A673 (cell line): ENCODE measurements around the gene LCN10. TPM values are rescaled to one million over a fixed set of nuclear protein-coding genes. Genes with fewer than 3 reads are reported as not detected.

Experiments used
- BruUV-seq: library from RNA; stranded (reverse); fragments of 400-500 nt; replicated peaks from 2 replicates; lab custom pipeline; 2021; lab: Mats Ljungman, UMichigan
- CTCF ChIA-PET: fragments of 300-600 bp; sonication (Branson Sonifier 250); formaldehyde crosslinking; loops from one replicate; lab custom pipeline; 2022; ENCODE audit warnings: antibody characterized with exemption; lab: Charles Lee
- POLR2A ChIA-PET: fragments of 300-600 bp; sonication (Branson Sonifier 250); formaldehyde crosslinking; loops from one replicate; lab custom pipeline; 2022; ENCODE audit warnings: antibody characterized with exemption; ENCODE audit not compliant: low non-redundant PET; lab: Charles Lee
- DNase-seq: peaks from one replicate; pipeline ENCODE4 v3.0.0-alpha.2; 2015; ENCODE audit warnings: low spot score
- H3K27ac ChIP-seq: fragments of 200-600 bp; sonication (generic); 2 replicates; pipeline ENCODE4 v1.5.1; 2016; ENCODE audit warnings: mixed run types, low read depth, mild to moderate bottlenecking, mixed read lengths, antibody characterized with exemption, low read length; ENCODE audit not compliant: poor library complexity, severe bottlenecking
- H3K27me3 ChIP-seq: fragments of 200-600 bp; sonication (generic); replicated peaks from 2 replicates; pipeline ENCODE4 v1.6.1; 2017; ENCODE audit warnings: mixed run types, low read depth, mild to moderate bottlenecking, mixed read lengths, antibody characterized with exemption, low read length; ENCODE audit not compliant: insufficient read depth, poor library complexity
- H3K36me3 ChIP-seq: fragments of 200-600 bp; sonication (generic); 2 replicates; pipeline ENCODE4 v1.6.1; 2016; ENCODE audit warnings: mixed run types, mild to moderate bottlenecking, mixed read lengths, antibody characterized with exemption, low read length; ENCODE audit not compliant: insufficient read depth, poor library complexity, severe bottlenecking
- H3K4me1 ChIP-seq: fragments of 200-600 bp; sonication (generic); 2 replicates; pipeline ENCODE4 v1.6.1; 2017; ENCODE audit warnings: mixed run types, mild to moderate bottlenecking, mixed read lengths, antibody characterized with exemption, low read length; ENCODE audit not compliant: insufficient read depth, poor library complexity, severe bottlenecking
- H3K4me3 ChIP-seq: fragments of 200-600 bp; sonication (generic); 2 replicates; pipeline ENCODE4 v1.5.1; 2016; ENCODE audit warnings: low read depth, mixed run types, mild to moderate bottlenecking, mixed read lengths, low read length; ENCODE audit not compliant: poor library complexity, severe bottlenecking
- H3K9me3 ChIP-seq: fragments of 200-600 bp; sonication (generic); 2 replicates; pipeline ENCODE4 v1.6.1; 2016; ENCODE audit warnings: mixed run types, low read depth, mild to moderate bottlenecking, mixed read lengths, antibody characterized with exemption, low read length; ENCODE audit not compliant: poor library complexity, severe bottlenecking
- EZH2 ChIP-seq: fragments of 200-600 bp; sonication (generic); IDR thresholded peaks from 2 replicates; pipeline ENCODE4 v1.6.1; 2017; ENCODE audit warnings: borderline replicate concordance, low read depth, mild to moderate bottlenecking, mixed read lengths, antibody characterized with exemption, low read length; ENCODE audit not compliant: poor library complexity, severe bottlenecking
- intact Hi-C: fragments of 100-400 bp; cut with micrococcal nuclease; formaldehyde crosslinking; loops from one replicate; pipeline ENCODE4 v1.10.0; 2022; ENCODE audit not compliant: unreplicated experiment
- total RNA-seq: library from RNA; stranded (reverse); gene quantifications from 2 replicates; pipeline ENCODE4 v1.2.3, GENCODE V29; 2021
- TF ChIP-seq, protein P1 (sequence below): fragments of 300-800, 200-600 bp; sonication (generic); conservative IDR thresholded peaks from 2 replicates; pipeline ENCODE4 v1.5.1; 2017; ENCODE audit warnings: low read depth, mild to moderate bottlenecking, antibody characterized with exemption, low read length, moderate library complexity, mixed read lengths

Gene LCN10
- total RNA-seq, 1 experiment from 2014 or later = 0.15 TPM

DNA sequence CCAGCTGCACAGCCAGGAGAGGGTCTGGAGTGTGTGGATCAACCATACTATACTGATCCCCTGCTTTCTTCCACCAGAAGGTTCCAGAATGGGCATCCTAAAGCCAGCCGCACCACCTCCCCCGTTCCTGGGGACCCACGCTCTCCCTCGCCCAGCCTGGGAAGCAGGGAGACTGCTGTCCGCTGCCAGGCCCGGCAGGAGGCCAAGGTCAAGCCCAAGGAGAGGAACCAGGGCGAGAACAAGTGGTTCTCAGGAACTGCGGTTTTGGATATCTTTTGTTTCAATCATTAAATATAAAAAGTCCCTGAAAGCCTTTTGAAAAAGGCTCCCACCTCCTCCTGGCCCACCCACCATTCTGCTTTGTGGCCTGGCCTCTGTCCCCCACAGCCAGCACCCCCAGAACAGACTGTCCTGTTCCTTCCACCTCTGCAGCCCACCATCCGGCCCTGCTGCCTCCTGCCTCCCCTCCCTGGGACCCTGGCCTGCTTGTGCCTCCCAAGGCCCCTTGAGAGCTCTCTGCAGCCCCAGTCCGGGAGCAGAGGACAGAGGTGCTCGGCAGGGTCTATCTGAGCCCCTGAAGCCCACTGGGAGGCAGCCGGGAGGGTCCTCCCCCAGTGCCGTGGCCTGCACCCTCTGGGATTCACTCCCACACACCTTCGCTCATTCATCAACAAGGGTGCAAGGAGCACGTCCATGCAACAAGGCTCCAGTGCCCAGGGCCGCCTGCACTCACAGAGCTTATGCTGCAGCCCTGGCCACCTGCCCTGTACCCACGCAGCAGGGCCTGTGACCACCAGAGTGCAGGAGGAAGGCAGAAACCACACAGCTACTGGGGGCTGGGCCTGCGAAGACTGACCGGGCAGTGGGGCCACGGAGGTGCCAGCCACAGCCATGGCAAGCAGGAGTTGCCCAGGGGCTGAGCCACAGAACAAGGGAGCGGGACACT lies 6.2 kb upstream of the LCN10 start:
- Histone ChIP-seq H3K4me3 (no peak overlapping the region), H3K9me3 (peaks cover 7% of the 10 kb centered on the region), H3K27ac (no peak overlapping the region), H3K27me3 (no peaks in the 10 kb centered on the region), H3K36me3 (no peaks in the 10 kb centered on the region), H3K4me1 (no peaks in the 10 kb centered on the region)
- DNase-seq = no peak
- intact Hi-C loops = no loop called here
- no TSS peak for BruUV-seq
- TF ChIP-seq EZH2 = no peak
- TF ChIP-seq, protein P1, sequence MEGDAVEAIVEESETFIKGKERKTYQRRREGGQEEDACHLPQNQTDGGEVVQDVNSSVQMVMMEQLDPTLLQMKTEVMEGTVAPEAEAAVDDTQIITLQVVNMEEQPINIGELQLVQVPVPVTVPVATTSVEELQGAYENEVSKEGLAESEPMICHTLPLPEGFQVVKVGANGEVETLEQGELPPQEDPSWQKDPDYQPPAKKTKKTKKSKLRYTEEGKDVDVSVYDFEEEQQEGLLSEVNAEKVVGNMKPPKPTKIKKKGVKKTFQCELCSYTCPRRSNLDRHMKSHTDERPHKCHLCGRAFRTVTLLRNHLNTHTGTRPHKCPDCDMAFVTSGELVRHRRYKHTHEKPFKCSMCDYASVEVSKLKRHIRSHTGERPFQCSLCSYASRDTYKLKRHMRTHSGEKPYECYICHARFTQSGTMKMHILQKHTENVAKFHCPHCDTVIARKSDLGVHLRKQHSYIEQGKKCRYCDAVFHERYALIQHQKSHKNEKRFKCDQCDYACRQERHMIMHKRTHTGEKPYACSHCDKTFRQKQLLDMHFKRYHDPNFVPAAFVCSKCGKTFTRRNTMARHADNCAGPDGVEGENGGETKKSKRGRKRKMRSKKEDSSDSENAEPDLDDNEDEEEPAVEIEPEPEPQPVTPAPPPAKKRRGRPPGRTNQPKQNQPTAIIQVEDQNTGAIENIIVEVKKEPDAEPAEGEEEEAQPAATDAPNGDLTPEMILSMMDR = no peak
- ChIA-PET POLR2A (no interaction called here), CTCF (no interaction called here)

DNA sequence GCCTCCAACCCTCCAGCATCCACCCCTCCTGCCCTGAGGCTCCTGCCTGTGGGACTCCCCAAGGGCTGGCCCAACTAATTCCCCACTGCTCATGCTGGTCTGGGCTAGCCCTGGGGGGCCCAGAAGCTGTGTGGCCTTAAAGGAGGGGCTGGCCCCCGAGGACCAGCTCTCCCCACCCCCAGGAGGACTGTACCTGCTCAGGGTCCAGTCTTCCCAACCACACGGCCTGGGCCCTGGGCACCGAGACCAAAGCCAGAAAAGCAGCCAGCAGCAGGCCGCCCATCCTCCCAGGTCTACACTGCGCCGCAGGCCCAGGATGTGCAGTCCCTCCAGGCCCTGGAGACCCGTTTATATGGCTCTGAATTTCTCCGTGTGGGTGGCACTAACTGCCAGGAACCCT lies 5.5 kb upstream of the LCN10 start, which contains the start of gene LCN6:
Gene LCN6 (minus strand): TSS at position 325 of the 400 bp plus-strand sequence. CDS start 42 bp downstream, at position 283.
- Histone ChIP-seq H3K27ac (no peak within 1 kb of the TSS), H3K4me3 (no peak within 1 kb of the TSS), H3K36me3 (no peaks in the 10 kb centered on the region), H3K9me3 (peaks cover 7% of the 10 kb centered on the region), H3K27me3 (no peaks in the 10 kb centered on the region), H3K4me1 (no peaks in the 10 kb centered on the region)
- ChIA-PET POLR2A (no interaction called here), CTCF (no interaction called here)
- TF ChIP-seq, protein P1 = no peak
- TF ChIP-seq EZH2 = no peak
- no TSS peak for BruUV-seq
- DNase-seq = no peak
- intact Hi-C loops = no loop called here

DNA sequence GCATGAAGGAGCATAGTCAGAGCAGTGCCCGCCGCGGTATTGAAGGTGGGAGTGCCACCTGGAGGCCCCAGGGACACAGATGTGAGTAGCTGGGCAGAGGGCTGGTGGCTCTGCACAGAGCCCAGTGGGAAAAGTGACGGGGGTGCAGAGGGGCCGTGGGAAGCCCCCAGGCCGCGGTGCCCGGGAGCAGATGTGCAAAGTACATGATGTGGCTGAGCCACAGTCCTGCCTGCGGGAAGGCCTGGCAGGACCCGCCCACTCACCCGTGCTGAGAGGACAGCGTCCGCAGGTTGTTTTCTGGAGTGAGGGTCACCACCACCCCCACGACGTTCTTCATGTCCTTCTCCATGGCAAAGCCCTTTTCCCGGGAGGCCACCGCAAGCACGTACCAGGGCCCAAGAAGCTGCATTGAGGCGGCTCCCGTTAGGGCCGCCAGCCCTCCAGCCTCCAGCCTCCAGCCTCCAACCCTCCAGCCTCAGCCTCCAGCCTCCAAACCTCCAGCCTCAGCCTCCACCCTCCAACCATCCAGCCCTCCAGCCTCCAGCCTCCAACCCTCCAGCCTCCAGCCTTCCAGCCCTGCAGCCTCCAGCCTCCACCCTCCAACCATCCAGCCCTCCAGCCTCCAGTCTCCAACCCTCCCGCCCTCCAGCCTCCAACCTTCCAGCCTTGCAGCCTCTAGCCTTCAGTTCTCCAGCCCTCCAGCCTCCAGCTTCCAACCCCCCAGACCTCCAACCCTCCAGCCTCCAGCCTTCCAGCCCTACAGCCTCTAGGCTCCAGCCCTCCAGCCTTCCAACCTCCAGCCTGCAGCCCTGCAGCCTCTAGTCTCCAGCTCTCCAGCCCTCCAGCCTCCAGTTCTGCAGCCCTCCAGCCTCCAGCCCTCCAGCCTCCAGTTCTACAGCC lies 4.7 kb upstream of the LCN10 start:
- H3K4me3 ChIP-seq = no peak overlapping the region
- TF ChIP-seq, protein P1 = no peak
- no peak for TF ChIP-seq EZH2
- intact Hi-C loops = no loop called here
- BruUV-seq = no TSS peak
- no peaks in the 10 kb centered on the region for H3K4me1 ChIP-seq
- no peak overlapping the region for H3K27ac ChIP-seq
- ChIA-PET POLR2A (no interaction called here), CTCF (no interaction called here)
- no peak for DNase-seq
- no peaks in the 10 kb centered on the region for H3K27me3 ChIP-seq
- H3K36me3 ChIP-seq = no peaks in the 10 kb centered on the region
- H3K9me3 ChIP-seq = peaks cover 7% of the 10 kb centered on the region
